NCI-H2227 (cell line): ENCODE data around the gene PTGDR.

Source experiments
- DNase-seq: peaks from one replicate; lab custom pipeline; 2025; ENCODE audit not compliant: unreplicated experiment; lab: John Stamatoyannopoulos, UW

The PTGDR gene

GRCh38 chr14:52263190-52263589 is 4.3 kb upstream of the PTGDR start:
- no peak for DNase-seq

- no peak for DNase-seq
Measured at GRCh38 chr14:52265253-52265652, 2.2 kb upstream of the PTGDR start.

DNA sequence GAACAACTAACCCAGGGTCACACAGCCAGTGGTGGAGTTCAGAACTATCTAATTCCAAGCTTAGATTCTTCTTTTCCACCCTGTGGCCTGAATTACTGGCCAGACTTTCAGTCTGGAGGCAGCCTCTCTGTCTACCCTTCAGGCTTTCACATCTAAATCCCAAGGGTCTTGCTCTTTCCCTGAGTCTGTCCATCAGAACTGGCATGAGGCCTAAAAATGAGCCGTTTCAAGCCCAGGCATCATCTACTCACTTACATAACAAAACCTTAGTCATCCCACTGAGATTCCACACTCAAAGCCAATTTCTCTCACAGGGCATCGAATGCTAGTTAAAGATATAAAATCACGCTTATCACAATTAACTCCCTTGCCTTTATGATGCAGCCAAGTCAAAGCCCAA is 1.3 kb upstream of the PTGDR start:
- DNase-seq: no peak

- no peak for DNase-seq
Measured at GRCh38 chr14:52266782-52267181, 716 bp upstream of the PTGDR start.

DNA sequence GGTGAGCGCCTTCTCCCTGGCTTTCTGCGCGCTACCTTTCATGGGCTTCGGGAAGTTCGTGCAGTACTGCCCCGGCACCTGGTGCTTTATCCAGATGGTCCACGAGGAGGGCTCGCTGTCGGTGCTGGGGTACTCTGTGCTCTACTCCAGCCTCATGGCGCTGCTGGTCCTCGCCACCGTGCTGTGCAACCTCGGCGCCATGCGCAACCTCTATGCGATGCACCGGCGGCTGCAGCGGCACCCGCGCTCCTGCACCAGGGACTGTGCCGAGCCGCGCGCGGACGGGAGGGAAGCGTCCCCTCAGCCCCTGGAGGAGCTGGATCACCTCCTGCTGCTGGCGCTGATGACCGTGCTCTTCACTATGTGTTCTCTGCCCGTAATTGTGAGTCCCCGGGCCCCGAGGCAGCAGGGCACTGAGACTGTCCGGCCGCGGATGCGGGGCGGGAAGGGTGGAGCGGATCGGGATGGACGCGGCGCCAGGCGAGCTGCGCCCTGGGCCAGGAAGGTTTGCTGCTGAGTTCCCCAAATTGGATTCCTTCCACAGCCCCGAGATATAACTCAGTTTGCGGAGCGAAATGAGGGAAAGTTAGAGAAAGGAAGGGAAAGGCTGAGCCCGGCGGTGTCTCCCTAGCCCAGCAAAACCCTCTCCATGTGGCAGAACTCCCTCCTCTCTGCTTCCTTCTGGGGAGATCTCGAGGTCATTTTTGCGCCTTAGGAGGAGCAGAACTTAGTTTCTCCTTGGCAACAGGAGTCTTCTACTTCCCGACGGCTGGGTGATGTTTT is 972 bp downstream of the PTGDR start:
- no peak for DNase-seq

DNA sequence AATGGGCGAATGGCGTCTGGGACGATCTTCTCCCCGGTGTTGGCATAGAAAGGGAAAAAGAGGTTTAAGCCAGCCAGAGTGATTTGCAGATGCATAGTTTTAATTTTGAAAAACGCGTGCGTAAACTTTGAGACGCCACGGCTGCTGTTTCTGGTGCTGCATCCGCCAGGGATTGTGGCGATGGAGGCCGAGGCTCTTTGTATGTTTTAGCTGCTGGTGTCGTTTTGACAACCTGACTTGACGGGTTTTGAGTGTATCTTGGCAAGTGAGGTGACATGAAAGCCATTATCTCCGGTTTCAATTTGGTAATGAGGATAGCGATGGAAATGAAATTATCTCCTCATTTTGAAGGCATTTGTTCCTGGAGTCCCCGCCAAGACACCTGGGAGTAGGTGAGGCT is 1.6 kb downstream of the PTGDR start:
- DNase-seq: no peak

DNA sequence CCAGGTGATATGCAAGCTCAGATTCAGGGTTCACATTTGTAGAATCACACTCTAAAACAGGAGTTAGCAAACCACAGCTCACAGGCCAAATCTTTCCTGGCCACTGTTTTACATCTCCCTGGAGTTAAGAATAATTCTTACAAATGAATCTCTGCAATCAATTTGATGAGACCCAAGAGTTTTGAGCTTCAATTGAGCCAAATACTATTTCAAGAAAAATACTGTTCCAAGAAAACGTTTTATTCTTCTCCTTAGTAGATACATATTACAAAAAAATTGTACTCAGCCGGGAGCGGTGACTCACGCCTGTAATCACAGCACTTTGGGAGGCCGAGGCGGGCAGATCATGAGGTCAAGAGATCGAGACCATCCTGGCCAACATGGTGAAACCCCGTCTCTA is 2.5 kb downstream of the PTGDR start:
- DNase-seq: no peak

DNA sequence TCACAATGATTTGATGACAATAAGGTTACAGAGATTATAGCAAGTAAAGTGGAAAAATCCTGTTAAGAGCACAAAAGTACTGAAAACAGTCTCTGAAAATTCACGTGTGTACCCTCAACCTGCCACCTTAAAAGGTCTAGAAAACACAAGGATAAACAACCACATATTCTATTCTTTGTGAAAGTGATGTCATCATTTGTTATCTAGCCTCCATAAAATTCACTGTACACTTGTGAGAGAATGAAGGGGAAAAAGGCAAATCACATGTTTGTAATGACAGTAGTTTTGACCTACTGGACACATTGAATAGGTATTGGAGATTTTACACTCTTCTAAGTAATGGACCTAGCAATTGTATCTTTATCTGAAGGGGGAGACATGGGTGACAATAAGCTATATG is 4.0 kb downstream of the PTGDR start:
- DNase-seq: no peak

DNA sequence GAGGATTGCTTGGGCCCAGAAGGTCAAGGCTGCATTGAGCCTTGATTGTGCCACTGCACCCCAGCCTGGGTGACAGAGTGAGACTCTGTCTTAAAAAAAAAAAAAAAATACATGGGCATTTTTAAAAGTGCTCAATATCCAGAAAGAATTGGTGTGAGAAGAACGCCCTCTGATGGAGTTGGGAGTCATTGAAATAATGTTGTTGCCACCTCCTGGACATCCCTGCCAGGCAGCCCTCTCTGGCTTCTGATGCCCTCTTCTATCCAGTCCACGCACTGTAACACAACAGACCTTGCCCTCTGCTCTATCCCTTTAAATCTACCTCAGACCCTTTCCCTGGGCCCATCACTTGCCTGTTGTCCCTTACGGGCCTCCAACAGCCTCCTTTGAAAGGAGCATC is 4.9 kb downstream of the PTGDR start:
- no peak for DNase-seq

GRCh38 chr14:52275372-52275771 is 7.9 kb downstream of the PTGDR start:
- no peak for DNase-seq

- DNase-seq: no peak
Measured at GRCh38 chr14:52277552-52277951, 10.1 kb downstream of the PTGDR start.

DNA sequence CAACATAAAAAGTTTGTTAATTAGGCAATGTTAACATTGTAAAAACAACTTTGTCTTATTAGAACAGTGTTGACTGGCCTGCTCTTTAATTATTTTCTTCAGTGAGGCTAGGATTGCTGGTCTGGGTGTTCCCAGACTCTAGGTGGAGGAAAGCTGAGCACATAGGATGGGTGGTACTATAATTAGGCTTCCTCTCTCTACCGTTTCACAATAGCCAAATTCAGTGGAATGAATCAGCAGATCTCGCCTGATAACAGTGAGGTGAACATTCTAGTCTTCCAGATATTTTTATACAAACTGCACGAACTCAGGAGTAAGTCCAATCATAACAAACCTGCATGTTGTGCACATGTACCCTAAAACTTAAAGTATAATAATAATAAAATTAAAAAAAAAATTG is 11.9 kb downstream of the PTGDR start:
- no peak for DNase-seq

DNA sequence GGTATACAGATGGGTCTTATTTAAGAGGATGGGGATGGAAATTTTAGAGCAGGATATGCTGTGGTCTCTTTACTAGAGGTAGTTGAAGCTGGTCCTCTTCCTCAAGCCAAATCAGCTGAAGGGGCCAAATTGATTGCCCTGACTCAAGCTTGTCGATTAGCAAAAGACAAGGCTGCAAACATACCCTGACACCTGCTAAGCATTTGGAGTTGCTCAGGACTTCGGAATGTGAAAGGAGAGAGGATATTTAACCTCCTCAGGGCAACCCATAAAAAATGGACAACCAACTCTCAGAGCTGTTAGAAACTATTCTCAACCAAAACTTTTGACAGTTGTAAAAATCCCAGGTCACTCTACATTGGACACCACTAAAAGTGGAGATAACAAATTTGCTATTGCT is 15.6 kb downstream of the PTGDR start:
- no peak for DNase-seq

GRCh38 chr14:52286661-52287649 is 19.5 kb downstream of the PTGDR start:
- no peak for DNase-seq

DNA sequence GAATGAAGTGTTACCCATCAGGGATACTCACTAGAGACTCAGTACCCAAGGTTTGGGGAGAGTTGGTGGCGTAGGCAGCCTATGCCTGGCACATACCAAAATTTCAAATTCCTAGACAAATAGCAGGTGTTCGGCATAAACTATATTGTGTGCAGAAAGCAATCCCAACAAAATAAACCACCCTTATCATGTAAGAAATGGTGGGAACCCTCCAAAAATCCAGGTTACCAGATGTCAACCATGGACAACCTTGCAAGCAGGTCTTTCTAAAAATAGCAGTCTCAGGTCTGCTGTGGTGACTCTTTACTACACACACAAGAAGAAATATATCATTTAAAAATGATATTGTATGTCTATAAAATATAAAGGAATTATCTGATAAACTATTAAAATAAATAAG is 28.9 kb downstream of the PTGDR start:
- no peak for DNase-seq

GRCh38 chr14:52298795-52299194 is 31.3 kb downstream of the PTGDR start:
- no peak for DNase-seq

DNA sequence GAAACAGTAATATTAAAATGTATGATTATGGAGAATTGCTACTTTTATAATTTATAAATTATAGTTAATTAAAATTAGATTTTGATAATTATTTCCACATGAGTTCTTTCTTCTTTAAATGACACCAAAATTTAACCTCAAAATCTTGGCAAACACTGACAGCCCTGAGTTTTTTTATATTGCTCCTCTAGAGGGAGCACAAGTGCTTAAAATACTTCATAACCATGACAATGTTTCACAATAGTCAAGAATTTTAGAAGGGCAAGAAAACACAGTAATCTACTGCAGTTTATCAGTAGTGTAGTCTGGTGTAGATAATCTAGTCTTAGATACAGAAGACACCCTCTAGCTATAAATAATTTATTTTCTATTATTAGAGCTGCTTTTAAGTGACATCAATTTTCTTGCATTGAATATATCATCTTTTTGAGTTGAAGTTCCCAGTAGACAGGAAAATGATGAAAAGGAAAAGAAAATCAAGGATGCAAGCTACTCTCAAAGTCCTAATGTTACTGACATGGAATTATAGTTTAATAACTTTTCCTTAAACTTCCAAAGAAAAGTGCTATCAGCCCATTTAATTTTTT is 32.3 kb downstream of the PTGDR start:
- DNase-seq: peak; percentile 52

DNA sequence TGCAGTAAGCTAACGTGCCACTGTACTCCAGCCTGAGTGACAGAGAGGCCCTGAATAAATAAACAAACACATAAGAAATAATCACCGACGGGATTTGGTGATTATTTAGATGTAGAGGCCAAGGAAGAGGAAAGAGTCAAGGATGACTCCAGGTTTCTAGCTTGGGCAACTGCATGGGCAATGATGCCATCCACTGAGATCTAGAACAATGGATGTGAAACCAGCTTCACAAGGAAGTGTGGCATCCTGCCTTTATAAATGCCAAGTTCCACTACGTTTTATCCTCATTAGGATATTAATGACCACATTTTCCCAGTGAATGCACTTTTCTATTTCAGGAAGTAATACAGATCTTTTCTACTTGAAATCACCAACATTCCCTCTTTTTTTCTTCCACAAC is 35.7 kb downstream of the PTGDR start:
- DNase-seq: no peak

GRCh38 chr14:52304248-52304904 is 36.9 kb downstream of the PTGDR start:
- no peak for DNase-seq

DNA sequence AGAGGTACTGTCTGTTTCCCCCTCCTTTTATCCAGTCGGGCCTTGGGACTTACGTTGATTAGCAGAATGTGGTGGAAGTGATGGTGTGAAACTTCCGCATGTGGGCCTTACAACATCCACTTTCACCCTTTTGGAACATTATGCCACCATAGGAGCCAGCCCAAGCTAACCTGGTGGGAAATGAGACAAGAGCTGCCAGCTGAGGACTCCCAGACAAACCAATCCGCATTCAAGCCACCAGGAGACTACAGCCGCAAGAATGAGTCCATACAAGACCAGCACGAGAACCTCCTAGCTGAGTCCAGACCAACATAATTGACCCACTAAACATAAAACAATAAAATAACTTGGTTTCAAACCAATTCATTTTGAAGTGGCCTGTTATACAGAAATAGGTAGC is 37.5 kb downstream of the PTGDR start:
- DNase-seq: no peak

- DNase-seq: no peak
Measured at GRCh38 chr14:52307376-52307775, 39.9 kb downstream of the PTGDR start.
